ENCODE data around the gene SPDEF.

SPDEF gene

GRCh38 chr6:34570066-34570833, 14.1 kb upstream of the SPDEF start:
- H3K23ac ChIP-seq (ENCODE audit: low read length): no peak overlapping the region
- no peak overlapping the region for H3K9ac ChIP-seq (ENCODE audit: low read length)
- H3K4me3 ChIP-seq (ENCODE audit: low read depth, low read length): no peak overlapping the region
- no peak overlapping the region for H2BK5ac ChIP-seq (ENCODE audit: low read depth, low read length, poor library complexity)
- no peak overlapping the region for H2AFZ ChIP-seq (ENCODE audit: insufficient read depth, low read length, poor library complexity)
- no peak for DNase-seq
- H2BK120ac ChIP-seq (ENCODE audit: insufficient read depth, low read length, poor library complexity): no peak overlapping the region
- H3K27ac ChIP-seq (ENCODE audit: low read depth, low read length): no peak overlapping the region
- H3K18ac ChIP-seq (ENCODE audit: low read length): no peak overlapping the region
- no peaks in the 10 kb centered on the region for H3K79me2 ChIP-seq (ENCODE audit: control insufficient read depth, insufficient read depth, low read length, poor library complexity)
- no peak overlapping the region for H3K4me2 ChIP-seq (ENCODE audit: low read length)
- H3K4me1 ChIP-seq (ENCODE audit: control insufficient read depth in 1 of 2, insufficient read depth in 2 of 2, low read length in 2 of 2): peaks cover 0 to 4% of the 10 kb centered on the region in 2 experiments
- peaks cover 2% of the 10 kb centered on the region for H3K79me1 ChIP-seq (ENCODE audit: low read length)
- H3K4ac ChIP-seq (ENCODE audit: low read depth, low read length): no peak overlapping the region
- H2BK12ac ChIP-seq (ENCODE audit: low read length): no peak overlapping the region
- WGBS (ENCODE audit: extremely low coverage, insufficient coverage, insufficient read length): 100% methylated on average over 3 of the region's 21 CpGs
- H4K12ac ChIP-seq (ENCODE audit: low read depth, low read length): no peak overlapping the region
- no peak overlapping the region for H3K14ac ChIP-seq (ENCODE audit: low read length)
- H4K91ac ChIP-seq (ENCODE audit: low read depth, low read length): no peak overlapping the region
- H3K27me3 ChIP-seq (ENCODE audit: insufficient read depth, low read length): no peaks in the 10 kb centered on the region
- H2AK5ac ChIP-seq (ENCODE audit: low read length): no peak overlapping the region
- H4K8ac ChIP-seq (ENCODE audit: low read depth, low read length): no peak overlapping the region
- no peaks in the 10 kb centered on the region for H3K36me3 ChIP-seq (ENCODE audit: control insufficient read depth in 1 of 2, insufficient read depth in 2 of 2, low read length in 2 of 2)
- H3K9me3 ChIP-seq (ENCODE audit: insufficient read depth, low read depth, low read length): no peaks in the 10 kb centered on the region

DNA sequence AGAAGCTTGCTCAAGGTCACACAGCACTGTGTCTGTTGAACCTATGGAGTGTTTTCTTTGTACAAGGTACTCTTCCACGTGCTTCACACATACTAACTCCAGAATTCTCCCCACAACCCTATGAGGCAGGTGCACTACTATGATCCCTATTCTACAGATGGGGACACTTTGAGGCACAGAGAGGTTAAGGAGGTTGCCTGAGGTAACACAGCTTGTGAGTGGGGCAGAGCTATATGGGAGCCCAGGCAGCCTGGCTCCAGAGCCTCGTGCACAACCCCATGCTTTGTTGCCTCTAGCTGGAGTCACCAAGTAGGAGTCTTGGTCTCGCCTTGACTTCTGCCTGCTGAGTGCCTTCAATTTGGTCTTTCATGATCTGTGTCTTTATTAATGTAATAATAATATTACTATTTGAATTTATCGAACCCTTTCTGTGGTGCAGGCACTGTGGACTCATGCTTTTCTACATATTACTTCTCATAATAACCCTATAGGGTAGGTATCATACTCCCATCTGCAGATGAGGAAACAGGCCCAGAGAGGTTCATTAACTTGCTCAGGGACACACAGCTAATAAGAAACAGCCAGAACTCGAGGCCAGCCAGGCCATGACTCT, 13.3 kb upstream of the SPDEF start:
- H3K9me3 ChIP-seq (ENCODE audit: insufficient read depth, low read depth, low read length): no peaks in the 10 kb centered on the region
- H3K23ac ChIP-seq (ENCODE audit: low read length): no peak overlapping the region
- H3K4me2 ChIP-seq (ENCODE audit: low read length): no peak overlapping the region
- no peak overlapping the region for H4K8ac ChIP-seq (ENCODE audit: low read depth, low read length)
- no peak overlapping the region for H2BK12ac ChIP-seq (ENCODE audit: low read length)
- H3K27ac ChIP-seq (ENCODE audit: low read depth, low read length): no peak overlapping the region
- H4K12ac ChIP-seq (ENCODE audit: low read depth, low read length): no peak overlapping the region
- H3K4me3 ChIP-seq (ENCODE audit: low read depth, low read length): no peak overlapping the region
- no peak overlapping the region for H2AFZ ChIP-seq (ENCODE audit: insufficient read depth, low read length, poor library complexity)
- H3K79me2 ChIP-seq (ENCODE audit: control insufficient read depth, insufficient read depth, low read length, poor library complexity): no peaks in the 10 kb centered on the region
- H2BK5ac ChIP-seq (ENCODE audit: low read depth, low read length, poor library complexity): no peak overlapping the region
- H2BK120ac ChIP-seq (ENCODE audit: insufficient read depth, low read length, poor library complexity): no peak overlapping the region
- peaks cover 0 to 4% of the 10 kb centered on the region in 2 experiments for H3K4me1 ChIP-seq (ENCODE audit: control insufficient read depth in 1 of 2, insufficient read depth in 2 of 2, low read length in 2 of 2)
- peaks cover 2% of the 10 kb centered on the region for H3K79me1 ChIP-seq (ENCODE audit: low read length)
- no CpG with 5 or more reads among the region's 5 CpGs for WGBS (ENCODE audit: extremely low coverage, insufficient coverage, insufficient read length)
- H3K4ac ChIP-seq (ENCODE audit: low read depth, low read length): no peak overlapping the region
- no peak for DNase-seq
- no peak overlapping the region for H3K9ac ChIP-seq (ENCODE audit: low read length)
- no peaks in the 10 kb centered on the region for H3K36me3 ChIP-seq (ENCODE audit: control insufficient read depth in 1 of 2, insufficient read depth in 2 of 2, low read length in 2 of 2)
- H2AK5ac ChIP-seq (ENCODE audit: low read length): no peak overlapping the region
- H3K18ac ChIP-seq (ENCODE audit: low read length): no peak overlapping the region
- H4K91ac ChIP-seq (ENCODE audit: low read depth, low read length): no peak overlapping the region
- no peak overlapping the region for H3K14ac ChIP-seq (ENCODE audit: low read length)
- no peaks in the 10 kb centered on the region for H3K27me3 ChIP-seq (ENCODE audit: insufficient read depth, low read length)

DNA sequence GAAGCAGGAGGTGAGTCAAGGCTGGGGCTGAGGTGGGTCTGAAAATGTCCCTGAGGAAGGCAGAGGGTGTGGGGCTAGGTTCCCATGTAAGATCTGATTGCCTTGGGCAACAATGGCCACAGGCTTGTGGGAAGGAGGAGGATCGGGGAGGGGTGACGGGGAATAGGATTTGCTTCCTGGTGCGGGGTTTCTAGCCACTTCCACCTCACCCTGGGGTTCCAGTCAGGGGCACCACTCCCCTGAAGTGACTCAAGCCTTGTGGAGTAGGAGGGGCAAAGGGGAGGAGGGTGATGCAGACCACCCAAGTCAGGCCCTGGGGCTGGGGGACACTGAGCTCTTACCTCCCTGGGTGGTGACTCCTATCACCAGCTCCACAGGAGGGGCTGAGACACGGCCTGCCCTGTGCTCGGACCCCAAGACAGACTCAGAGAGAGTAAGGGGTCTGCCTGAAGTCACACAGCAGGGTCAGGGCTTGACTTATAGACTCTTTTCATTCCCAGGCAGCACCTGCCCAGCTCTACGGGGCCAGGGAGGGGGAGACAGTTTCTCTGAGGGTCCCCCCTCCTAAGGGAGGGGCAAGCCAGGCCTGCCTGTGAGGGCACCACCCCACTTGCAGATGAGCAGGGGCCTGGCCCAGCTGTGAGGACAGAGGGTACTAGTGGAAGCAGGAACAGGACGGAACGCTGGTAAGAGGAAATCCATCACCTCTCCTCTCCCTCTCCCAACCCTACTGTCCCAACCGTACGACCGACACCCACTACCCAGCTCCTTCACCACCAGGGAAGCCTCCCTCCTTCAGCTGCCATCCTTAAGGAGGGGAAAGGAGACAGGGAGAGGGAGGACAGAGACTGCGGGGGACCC, 12.4 kb upstream of the SPDEF start:
- Histone ChIP-seq H4K12ac (ENCODE audit: low read depth, low read length) (no peak overlapping the region), H3K4me3 (ENCODE audit: low read depth, low read length) (no peak overlapping the region), H3K18ac (ENCODE audit: low read length) (peak overlapping the region; percentile 9), H3K36me3 (ENCODE audit: control insufficient read depth in 1 of 2, insufficient read depth in 2 of 2, low read length in 2 of 2) (no peaks in the 10 kb centered on the region), H2AK5ac (ENCODE audit: low read length) (no peak overlapping the region), H3K4me1 (ENCODE audit: control insufficient read depth in 1 of 2, insufficient read depth in 2 of 2, low read length in 2 of 2) (peaks cover 0 to 4% of the 10 kb centered on the region in 2 experiments), H3K79me1 (ENCODE audit: low read length) (peaks cover 2% of the 10 kb centered on the region), H2BK5ac (ENCODE audit: low read depth, low read length, poor library complexity) (no peak overlapping the region), H3K79me2 (ENCODE audit: control insufficient read depth, insufficient read depth, low read length, poor library complexity) (no peaks in the 10 kb centered on the region), H3K27ac (ENCODE audit: low read depth, low read length) (no peak overlapping the region), H3K9ac (ENCODE audit: low read length) (no peak overlapping the region), H2AFZ (ENCODE audit: insufficient read depth, low read length, poor library complexity) (no peak overlapping the region), H3K23ac (ENCODE audit: low read length) (no peak overlapping the region), H4K91ac (ENCODE audit: low read depth, low read length) (no peak overlapping the region), H3K4me2 (ENCODE audit: low read length) (no peak overlapping the region), H3K4ac (ENCODE audit: low read depth, low read length) (no peak overlapping the region), H3K14ac (ENCODE audit: low read length) (no peak overlapping the region), H2BK12ac (ENCODE audit: low read length) (no peak overlapping the region), H3K27me3 (ENCODE audit: insufficient read depth, low read length) (no peaks in the 10 kb centered on the region), H2BK120ac (ENCODE audit: insufficient read depth, low read length, poor library complexity) (no peak overlapping the region), H4K8ac (ENCODE audit: low read depth, low read length) (no peak overlapping the region), H3K9me3 (ENCODE audit: insufficient read depth, low read depth, low read length) (no peaks in the 10 kb centered on the region)
- peak in 1 of 2 donors; percentile 2 for DNase-seq
- WGBS (ENCODE audit: extremely low coverage, insufficient coverage, insufficient read length): no CpG with 5 or more reads among the region's 12 CpGs

DNA sequence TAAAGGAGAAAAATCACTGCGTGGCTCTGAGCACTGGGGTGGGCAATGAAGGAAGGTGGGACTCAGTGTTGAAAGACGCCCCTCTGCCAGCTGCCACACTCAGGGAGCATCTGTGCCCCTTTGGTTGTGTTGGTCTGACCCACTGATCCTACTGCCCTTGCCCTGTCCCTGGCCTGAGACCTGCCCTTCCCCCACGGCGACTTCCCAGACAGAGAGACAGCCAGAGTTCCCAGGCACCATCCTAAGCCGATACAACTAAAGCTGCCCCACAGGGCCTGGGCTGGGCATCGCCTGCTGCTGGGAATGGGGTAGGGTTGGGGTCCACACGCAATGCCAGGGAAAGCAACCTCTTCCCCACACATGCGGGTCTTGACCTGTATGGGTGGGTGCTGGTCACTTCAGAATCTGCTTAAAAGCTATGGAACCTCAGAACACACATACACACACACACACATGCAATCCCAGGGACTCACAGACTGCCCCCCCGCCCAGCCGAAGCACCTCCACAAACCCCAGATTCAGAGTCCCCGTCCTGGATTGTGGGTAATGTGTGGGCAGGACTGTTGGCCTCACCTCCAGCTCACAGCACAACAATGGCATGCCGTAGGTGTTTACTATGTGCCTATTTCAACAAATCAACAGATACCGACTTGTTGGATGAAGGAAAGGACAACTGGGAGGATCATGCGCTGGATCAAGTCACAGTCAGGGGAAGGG, 10.9 kb upstream of the SPDEF start:
- no peak overlapping the region for H3K14ac ChIP-seq (ENCODE audit: low read length)

More for the DNA sequence above, 10.9 kb upstream of the SPDEF start:
- H2AFZ ChIP-seq (ENCODE audit: insufficient read depth, low read length, poor library complexity): no peak overlapping the region
- no peak overlapping the region for H2BK12ac ChIP-seq (ENCODE audit: low read length)
- H2BK120ac ChIP-seq (ENCODE audit: insufficient read depth, low read length, poor library complexity): no peak overlapping the region
- no peak overlapping the region for H3K4me3 ChIP-seq (ENCODE audit: low read depth, low read length)
- H3K4me1 ChIP-seq (ENCODE audit: control insufficient read depth in 1 of 2, insufficient read depth in 2 of 2, low read length in 2 of 2): peaks cover 0 to 4% of the 10 kb centered on the region in 2 experiments
- no peak overlapping the region for H2BK5ac ChIP-seq (ENCODE audit: low read depth, low read length, poor library complexity)
- H3K18ac ChIP-seq (ENCODE audit: low read length): no peak overlapping the region
- no peak overlapping the region for H3K4me2 ChIP-seq (ENCODE audit: low read length)
- H3K79me2 ChIP-seq (ENCODE audit: control insufficient read depth, insufficient read depth, low read length, poor library complexity): no peaks in the 10 kb centered on the region
- no peaks in the 10 kb centered on the region for H3K27me3 ChIP-seq (ENCODE audit: insufficient read depth, low read length)
- no peak overlapping the region for H4K12ac ChIP-seq (ENCODE audit: low read depth, low read length)
- H2AK5ac ChIP-seq (ENCODE audit: low read length): no peak overlapping the region
- no peak overlapping the region for H3K9ac ChIP-seq (ENCODE audit: low read length)
- H3K27ac ChIP-seq (ENCODE audit: low read depth, low read length): no peak overlapping the region
- H3K4ac ChIP-seq (ENCODE audit: low read depth, low read length): no peak overlapping the region
- no peak for DNase-seq
- H3K79me1 ChIP-seq (ENCODE audit: low read length): peaks cover 2% of the 10 kb centered on the region
- peak overlapping the region; percentile 37 for H4K91ac ChIP-seq (ENCODE audit: low read depth, low read length)
- peaks cover 2% of the 10 kb centered on the region for H3K9me3 ChIP-seq (ENCODE audit: insufficient read depth, low read depth, low read length)
- no peaks in the 10 kb centered on the region for H3K36me3 ChIP-seq (ENCODE audit: control insufficient read depth in 1 of 2, insufficient read depth in 2 of 2, low read length in 2 of 2)
- H4K8ac ChIP-seq (ENCODE audit: low read depth, low read length): no peak overlapping the region
- no CpG with 5 or more reads among the region's 14 CpGs for WGBS (ENCODE audit: extremely low coverage, insufficient coverage, insufficient read length)
- H3K23ac ChIP-seq (ENCODE audit: low read length): no peak overlapping the region

All from trophoblast cell (in vitro differentiated cells and primary cell).